Fibroblast of skin of left quadriceps (primary cell): ENCODE results near the gene PIEZO2.
A peak's percentile ranks its signal among the peaks of the same experiment; 100 is the strongest.

ENCODE experiments used
- DNase-seq, 2 experiments: peaks; one replicate each; pipeline ENCODE4 v3.0.0-alpha.2; 2013; ENCODE audit warnings: low read depth in 2 of 2

Gene PIEZO2

GRCh38 chr18:10620670-10621329 lies 528.6 kb downstream of the PIEZO2 start:
- peak; percentile 13 for DNase-seq
